Naive B cell (primary cell): ENCODE data around the gene SEMA3E. TPM values are rescaled to one million over a fixed set of nuclear protein-coding genes. Genes with fewer than 3 reads are reported as not detected.
"Not testable (repeated sequence)": the region's sequence is repeated elsewhere in the genome, so short reads cannot be mapped to it uniquely, and the experiment has no call there.

Experiments used
- ATAC-seq, 2 donors: fragments of 150-1000 bp; cut with Tn5 transposase; 2 replicates each; pipeline ENCODE4 v1.10.0; 2021; ENCODE audit warnings: low read depth in 2 of 2, mild to moderate bottlenecking in 2 of 2, moderate library complexity in 2 of 2
- DNase-seq: peaks from one replicate; pipeline ENCODE4 v3.0.0; 2022
- H3K27ac Mint-ChIP-seq, 6 donors: one replicate each; pipeline ENCODE4 v1.8.0; 2020 to 2022; ENCODE audit warnings: mild to moderate bottlenecking in 6 of 6, mixed read lengths in 6 of 6, moderate library complexity in 5 of 6, inconsistent platforms in 2 of 6
- H3K27me3 Mint-ChIP-seq, 3 donors: one replicate each; pipeline ENCODE4 v1.8.0; 2021 to 2022; ENCODE audit warnings: mixed read lengths in 3 of 3, mild to moderate bottlenecking in 1 of 3
- H3K36me3 Mint-ChIP-seq, 2 donors: one replicate each; pipeline ENCODE4 v1.8.0; 2020 to 2022; ENCODE audit warnings: mixed read lengths in 2 of 2, inconsistent platforms in 1 of 2, mild to moderate bottlenecking in 1 of 2
- H3K4me1 Mint-ChIP-seq, 3 donors: one replicate each; pipeline ENCODE4 v1.8.0; 2020 to 2022; ENCODE audit warnings: mixed read lengths in 3 of 3, inconsistent platforms in 1 of 3, mild to moderate bottlenecking in 1 of 3, moderate library complexity in 1 of 3
- H3K4me3 Mint-ChIP-seq, 8 donors: one replicate each; pipeline ENCODE4 v1.8.0; 2020 to 2022; ENCODE audit warnings: mild to moderate bottlenecking in 8 of 8, mixed read lengths in 8 of 8, moderate library complexity in 8 of 8, inconsistent platforms in 2 of 8
- H3K9me3 Mint-ChIP-seq, 7 donors: one replicate each; pipeline ENCODE4 v1.8.0; 2020 to 2022; ENCODE audit warnings: mixed read lengths in 7 of 7, mild to moderate bottlenecking in 5 of 7, inconsistent platforms in 2 of 7, moderate library complexity in 1 of 7
- polyA plus RNA-seq, 6 donors: library from polyadenylated mRNA; unstranded; fragments of 300-500 nt; fragmentation: Illumina TruSeq; gene quantifications; one replicate each; pipeline ENCODE4 v1.2.3, GENCODE V29; 2021; ENCODE audit warnings: low read depth in 6 of 6

Gene SEMA3E
- not detected for polyA plus RNA-seq

DNA sequence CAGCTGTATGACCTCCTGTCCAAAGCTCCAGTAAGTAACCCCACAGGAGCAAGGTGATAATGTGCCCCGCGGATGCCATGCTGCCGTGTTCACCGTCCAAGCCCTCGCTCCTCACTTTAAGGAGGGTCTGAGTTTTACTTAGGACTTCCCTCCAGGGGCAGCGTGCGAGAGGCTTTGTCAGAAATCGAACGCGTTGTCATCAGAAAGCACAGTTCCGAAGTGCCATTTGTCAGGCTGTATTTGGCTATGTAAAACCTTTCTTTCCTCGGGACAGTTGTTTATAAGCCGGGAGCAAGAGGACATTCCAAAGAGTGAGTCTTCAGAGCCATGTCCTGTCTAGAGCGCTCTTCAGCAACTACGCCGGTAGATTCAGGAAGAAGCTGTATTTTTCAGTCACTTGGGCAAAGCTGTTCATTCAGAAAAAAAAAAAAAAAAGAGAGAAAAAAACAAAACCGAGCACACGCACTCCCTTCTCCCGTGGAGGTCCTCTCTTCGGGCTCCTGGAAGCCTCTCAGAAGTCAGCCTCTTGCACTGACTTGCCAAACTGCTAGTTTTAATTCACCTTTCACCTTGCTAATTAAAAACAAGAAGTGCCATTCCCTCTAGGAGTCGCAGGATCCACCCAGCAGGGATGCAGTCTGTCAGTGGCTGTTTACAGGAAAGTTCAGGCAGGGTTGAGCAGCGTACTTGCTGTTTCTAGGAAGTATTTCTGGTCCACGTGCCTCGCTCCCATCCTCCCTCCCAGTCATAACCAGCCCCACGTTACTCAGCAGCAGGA lies at the start of gene SEMA3E:
Gene SEMA3E, minus strand, starts transcription at position 676 of the 778 bp plus-strand sequence.
- DNase-seq (no peak), ATAC-seq (no peak)
- H3K36me3 Mint-ChIP-seq, result no peaks in the 10 kb centered on the region
- H3K4me1 Mint-ChIP-seq, result no peaks in the 10 kb centered on the region
- no peak within 1 kb of the TSS for H3K27ac Mint-ChIP-seq
- no peak within 1 kb of the TSS for H3K4me3 Mint-ChIP-seq
- peaks cover 8 to 11% (median 10%) of the 10 kb centered on the region in 3 donors for H3K27me3 Mint-ChIP-seq
- H3K9me3 Mint-ChIP-seq, result peaks cover 0 to 8% (median 0%) of the 10 kb centered on the region in 7 donors

- Mint-ChIP-seq H3K9me3 (peaks cover 0 to 3% (median 0%) of the 10 kb centered on the region in 7 donors), H3K4me3 (no peak overlapping the region), H3K4me1 (no peaks in the 10 kb centered on the region), H3K36me3 (no peaks in the 10 kb centered on the region), H3K27me3 (no peaks in the 10 kb centered on the region), H3K27ac (no peak overlapping the region)
- ATAC-seq, result no peak
- no peak for DNase-seq
Measured at GRCh38 chr7:83697804-83698530, 49.0 kb upstream of the SEMA3E start.

DNA sequence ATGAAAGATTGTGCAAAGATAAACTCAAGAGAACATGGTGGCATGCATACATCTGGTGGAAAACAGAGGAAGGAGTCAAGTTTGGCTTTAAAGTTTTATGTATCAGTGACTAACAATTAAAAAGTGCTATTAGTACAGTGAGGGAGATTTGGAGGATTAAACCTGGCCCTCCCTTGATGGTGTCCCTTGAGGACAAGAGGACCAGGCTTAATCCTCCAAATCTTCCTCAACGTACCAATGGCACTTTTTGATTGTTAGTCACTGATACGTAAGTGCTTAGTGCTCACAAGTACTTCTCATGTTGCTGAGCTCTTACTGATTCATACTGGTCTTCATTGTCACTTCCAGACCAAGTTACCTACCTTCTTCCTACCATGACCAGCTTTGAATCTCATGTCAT lies 47.2 kb upstream of the SEMA3E start:
- no peak overlapping the region for H3K27ac Mint-ChIP-seq
- H3K27me3 Mint-ChIP-seq, result no peaks in the 10 kb centered on the region
- no peaks in the 10 kb centered on the region for H3K4me1 Mint-ChIP-seq
- ATAC-seq (no peak), DNase-seq (no peak)
- no peaks in the 10 kb centered on the region for H3K36me3 Mint-ChIP-seq
- H3K4me3 Mint-ChIP-seq, result no peak overlapping the region
- peaks cover 0 to 5% (median 0%) of the 10 kb centered on the region in 7 donors for H3K9me3 Mint-ChIP-seq

DNA sequence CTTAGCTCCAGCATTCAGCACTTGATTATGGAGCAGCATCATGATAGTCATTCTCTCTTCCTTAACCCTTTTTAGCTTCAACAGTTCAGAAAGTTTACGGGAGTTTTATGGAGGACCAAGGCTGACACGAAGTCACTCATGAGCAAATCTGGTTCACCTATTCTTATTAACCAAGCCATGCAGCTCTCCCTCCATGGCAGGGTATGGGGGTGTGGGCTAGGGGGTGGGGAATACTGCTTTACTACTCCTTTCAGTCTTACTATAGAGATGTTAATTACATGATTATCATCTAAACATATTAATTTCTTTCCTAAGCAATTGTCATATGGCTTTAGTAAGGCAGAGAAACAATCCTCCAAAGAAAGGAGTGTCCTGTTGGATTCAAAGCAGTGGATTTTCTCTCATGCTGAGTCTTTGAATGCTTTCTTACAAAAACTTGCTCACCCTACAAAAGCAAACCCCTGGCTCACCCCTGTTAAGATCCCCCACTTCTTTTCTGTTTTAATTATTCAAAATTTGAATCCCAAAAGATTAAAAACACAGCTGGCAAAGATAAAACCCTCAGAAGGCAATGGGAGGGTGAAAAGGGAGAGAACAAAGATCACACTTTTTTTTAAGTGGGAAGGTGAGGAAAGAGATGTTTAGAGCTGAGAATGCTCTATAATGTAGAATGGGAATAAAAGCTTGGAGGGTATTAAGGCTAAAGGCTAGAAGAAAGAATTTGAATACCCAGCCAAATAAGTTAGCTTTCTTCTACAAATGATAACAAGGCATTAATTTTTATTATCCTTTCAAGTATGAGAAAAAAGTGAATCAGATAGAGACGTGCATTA lies 46.4 kb upstream of the SEMA3E start:
- no peak overlapping the region for H3K4me3 Mint-ChIP-seq
- no peak for DNase-seq
- H3K27me3 Mint-ChIP-seq, result no peaks in the 10 kb centered on the region
- H3K9me3 Mint-ChIP-seq, result peaks cover 0 to 9% (median 0%) of the 10 kb centered on the region in 7 donors
- no peak for ATAC-seq
- no peaks in the 10 kb centered on the region for H3K36me3 Mint-ChIP-seq
- no peaks in the 10 kb centered on the region for H3K4me1 Mint-ChIP-seq
- H3K27ac Mint-ChIP-seq, result no peak overlapping the region

DNA sequence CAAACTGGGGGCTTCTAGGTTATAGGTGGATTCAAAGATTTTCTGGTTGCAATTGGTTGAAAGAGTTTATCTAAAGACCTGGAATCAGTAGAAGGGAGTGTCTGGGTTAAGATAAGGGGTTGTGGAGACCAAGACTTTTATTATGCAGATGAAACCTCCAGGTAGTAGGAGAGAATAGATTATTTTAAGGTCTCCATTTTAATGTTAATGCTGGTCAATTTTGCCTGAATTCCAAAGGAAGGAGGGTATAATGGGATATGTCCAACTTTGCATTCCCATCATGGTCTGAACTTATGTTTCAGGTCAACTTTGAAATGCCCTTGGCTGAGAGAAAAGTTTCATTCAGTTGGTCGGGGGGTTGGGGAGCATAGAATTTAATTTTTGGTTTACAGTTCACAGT lies 44.3 kb upstream of the SEMA3E start:
- H3K9me3 Mint-ChIP-seq, result peaks cover 0 to 9% (median 0%) of the 10 kb centered on the region in 7 donors
- no peaks in the 10 kb centered on the region for H3K4me1 Mint-ChIP-seq
- no peak for ATAC-seq
- no peak overlapping the region for H3K27ac Mint-ChIP-seq
- DNase-seq, result no peak
- no peaks in the 10 kb centered on the region for H3K27me3 Mint-ChIP-seq
- no peak overlapping the region for H3K4me3 Mint-ChIP-seq
- H3K36me3 Mint-ChIP-seq, result no peaks in the 10 kb centered on the region

GRCh38 chr7:83691095-83691494 lies 42.2 kb upstream of the SEMA3E start:
- no peaks in the 10 kb centered on the region for H3K4me1 Mint-ChIP-seq
- no peaks in the 10 kb centered on the region for H3K36me3 Mint-ChIP-seq
- H3K9me3 Mint-ChIP-seq, result peaks cover 0 to 9% (median 0%) of the 10 kb centered on the region in 7 donors
- ATAC-seq, result no peak
- no peak overlapping the region for H3K27ac Mint-ChIP-seq
- no peak for DNase-seq
- no peaks in the 10 kb centered on the region for H3K27me3 Mint-ChIP-seq
- no peak overlapping the region for H3K4me3 Mint-ChIP-seq

GRCh38 chr7:83689855-83690254 lies 40.9 kb upstream of the SEMA3E start:
- H3K4me1 Mint-ChIP-seq, result no peaks in the 10 kb centered on the region
- H3K36me3 Mint-ChIP-seq, result no peaks in the 10 kb centered on the region
- H3K27me3 Mint-ChIP-seq, result no peaks in the 10 kb centered on the region
- peaks cover 0 to 9% (median 0%) of the 10 kb centered on the region in 7 donors for H3K9me3 Mint-ChIP-seq
- ATAC-seq (no peak), DNase-seq (no peak)
- H3K4me3 Mint-ChIP-seq, result no peak overlapping the region
- no peak overlapping the region for H3K27ac Mint-ChIP-seq

- no peaks in the 10 kb centered on the region for H3K27me3 Mint-ChIP-seq
- H3K4me1 Mint-ChIP-seq, result no peaks in the 10 kb centered on the region
- H3K4me3 Mint-ChIP-seq, result no peak overlapping the region
- H3K36me3 Mint-ChIP-seq, result no peaks in the 10 kb centered on the region
- ATAC-seq (no peak), DNase-seq (no peak)
- no peak overlapping the region for H3K27ac Mint-ChIP-seq
- H3K9me3 Mint-ChIP-seq, result peaks cover 0 to 5% (median 0%) of the 10 kb centered on the region in 7 donors
Measured at GRCh38 chr7:83686416-83686815, 37.5 kb upstream of the SEMA3E start.

DNA sequence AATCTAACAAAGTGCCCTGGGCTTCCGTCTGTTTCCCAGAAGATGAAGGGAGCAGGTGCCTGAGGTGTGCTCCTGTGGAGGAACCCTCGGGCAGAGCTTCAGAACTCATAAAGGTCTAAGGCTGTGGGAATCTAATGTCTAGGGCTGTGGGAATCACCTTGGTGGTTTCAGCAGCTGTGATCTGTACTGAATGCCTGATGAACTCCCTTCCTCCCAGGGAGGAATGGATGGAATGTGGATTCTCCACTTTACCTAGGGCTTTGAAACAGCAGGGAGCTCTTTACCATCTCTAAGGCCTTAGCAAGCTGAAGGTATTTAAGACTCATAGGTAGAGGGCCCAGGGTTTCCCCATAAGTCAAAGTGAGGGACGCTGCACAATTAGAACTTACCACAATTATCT lies 36.0 kb upstream of the SEMA3E start:
- Mint-ChIP-seq H3K9me3 (no peaks in the 10 kb centered on the region), H3K27me3 (no peaks in the 10 kb centered on the region), H3K4me3 (no peak overlapping the region), H3K27ac (no peak overlapping the region), H3K4me1 (no peaks in the 10 kb centered on the region), H3K36me3 (no peaks in the 10 kb centered on the region)
- no peak for ATAC-seq
- no peak for DNase-seq

DNA sequence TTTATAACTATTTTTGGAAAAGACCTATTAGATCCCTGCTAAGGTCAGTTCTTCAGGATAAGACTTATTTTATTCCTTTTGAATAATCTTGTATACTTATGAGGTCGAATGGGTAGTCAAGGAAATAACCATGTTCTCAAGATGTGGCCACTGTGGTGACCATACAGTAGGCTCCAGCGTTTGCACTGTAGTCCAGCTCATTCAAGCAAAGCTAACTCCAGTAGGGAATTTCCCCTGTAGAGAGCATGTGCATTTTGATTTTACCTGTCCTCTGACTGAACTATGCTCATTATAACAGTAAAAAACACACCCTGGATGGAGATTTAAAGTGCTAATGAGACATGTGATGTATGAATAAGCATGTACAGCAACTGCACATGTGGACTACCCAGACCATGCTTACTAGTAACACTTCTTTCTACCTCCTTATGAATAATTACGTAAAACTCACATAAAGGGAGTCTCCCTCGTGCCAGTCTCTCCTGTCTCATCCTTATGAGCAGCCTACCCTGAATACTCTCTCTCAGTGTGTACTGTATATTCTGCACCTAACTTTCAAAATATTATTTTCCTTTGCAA lies 32.4 kb upstream of the SEMA3E start:
- Mint-ChIP-seq H3K27me3 (no peaks in the 10 kb centered on the region), H3K4me1 (no peaks in the 10 kb centered on the region), H3K27ac (no peak overlapping the region), H3K4me3 (no peak overlapping the region), H3K36me3 (no peaks in the 10 kb centered on the region), H3K9me3 (no peaks in the 10 kb centered on the region)
- DNase-seq (no peak), ATAC-seq (no peak)

- Mint-ChIP-seq H3K27me3 (no peaks in the 10 kb centered on the region), H3K4me1 (no peaks in the 10 kb centered on the region), H3K4me3 (no peak overlapping the region), H3K27ac (no peak overlapping the region), H3K9me3 (peaks cover 0 to 4% (median 0%) of the 10 kb centered on the region in 7 donors), H3K36me3 (no peaks in the 10 kb centered on the region)
- DNase-seq, result no peak
- ATAC-seq, result no peak
Measured at GRCh38 chr7:83677180-83677866, 28.4 kb upstream of the SEMA3E start.

- not testable (repeated sequence) for ATAC-seq, H3K4me1 Mint-ChIP-seq, DNase-seq, H3K4me3 Mint-ChIP-seq, H3K36me3 Mint-ChIP-seq, H3K9me3 Mint-ChIP-seq, H3K27ac Mint-ChIP-seq, H3K27me3 Mint-ChIP-seq
Measured at GRCh38 chr7:83673291-83673690, 24.4 kb upstream of the SEMA3E start.

- no peak for DNase-seq
- Mint-ChIP-seq H3K36me3 (no peaks in the 10 kb centered on the region), H3K9me3 (peaks cover 0 to 4% (median 0%) of the 10 kb centered on the region in 7 donors), H3K27ac (no peak overlapping the region), H3K4me1 (no peaks in the 10 kb centered on the region), H3K27me3 (no peaks in the 10 kb centered on the region), H3K4me3 (no peak overlapping the region)
- ATAC-seq, result no peak
Measured at GRCh38 chr7:83672157-83672556, 23.2 kb upstream of the SEMA3E start.
